Spleen (tissue), 11 donors: ENCODE results near the gene POLR3C. TPM values are rescaled to one million over a fixed set of nuclear protein-coding genes. Genes with fewer than 3 reads are reported as not detected.

ENCODE experiments used
- DNase-seq: peaks from one replicate; pipeline ENCODE4 v3.0.0-alpha.2; 2020
- H3K27ac ChIP-seq, 8 donors: fragments of 200-600 bp; sonication (generic) in 7 of 8; 1 replicate in 4 of 8; 2 replicates in 4 of 8; pipeline versions ENCODE4 v1.5.0 to v1.8.0; 2016 to 2021; ENCODE audit warnings: inconsistent platforms in 4 of 8, mild to moderate bottlenecking in 4 of 8, moderate library complexity in 1 of 8
- H3K27me3 ChIP-seq, 7 donors: fragments of 200-600 bp; sonication (generic) in 6 of 7; replicated peaks in 1 of 7; 1 replicate in 4 of 7; 2 replicates in 3 of 7; pipeline versions ENCODE4 v1.5.0 to v1.8.0; 2016 to 2021; ENCODE audit warnings: inconsistent platforms in 3 of 7, mild to moderate bottlenecking in 1 of 7
- H3K36me3 ChIP-seq, 6 donors: fragments of 200-600 bp; sonication (generic) in 5 of 6; 1 replicate in 4 of 6; 2 replicates in 2 of 6; pipeline versions ENCODE4 v1.5.0 to v1.8.0; 2016 to 2021; ENCODE audit warnings: inconsistent platforms in 2 of 6
- H3K4me1 ChIP-seq, 6 donors: fragments of 200-600 bp; sonication (generic) in 5 of 6; 1 replicate in 3 of 6; 2 replicates in 3 of 6; pipeline versions ENCODE4 v1.5.0 to v1.8.0; 2016 to 2021; ENCODE audit warnings: inconsistent platforms in 3 of 6
- H3K4me3 ChIP-seq, 8 donors: fragments of 200-600 bp; sonication (generic) in 7 of 8; 1 replicate in 4 of 8; 2 replicates in 4 of 8; pipeline versions ENCODE4 v1.5.0 to v1.8.0; 2016 to 2021; ENCODE audit warnings: inconsistent platforms in 4 of 8, mild to moderate bottlenecking in 4 of 8, moderate library complexity in 2 of 8
- H3K9me3 ChIP-seq, 8 donors: fragments of 200-600 bp; sonication (generic) in 7 of 8; 1 replicate in 4 of 8; 2 replicates in 4 of 8; pipeline versions ENCODE4 v1.5.0 to v1.8.0; 2016 to 2021; ENCODE audit warnings: inconsistent platforms in 4 of 8
- POLR2A ChIP-seq, 3 donors: fragments of 450-650 bp; IDR thresholded peaks; one replicate each; pipeline ENCODE4 v1.5.1; 2017; ENCODE audit warnings: antibody characterized with exemption in 3 of 3, mild to moderate bottlenecking in 1 of 3
- POLR2AphosphoS5 ChIP-seq, 3 donors: sonication (generic); formaldehyde crosslinking; IDR thresholded peaks; one replicate each; pipeline ENCODE4 v1.5.1; 2017; ENCODE audit warnings: antibody characterized with exemption in 3 of 3
- WGBS, 5 donors: extraction: QIAGEN DNeasy Blood & Tissue Kit in 3 of 5; methylation state at CpG; one replicate each; pipeline versions ENCODE4 v1.1.5 to v1.1.7; 2013 to 2018; 5-methylcytosine and 5-hydroxymethylcytosine counted together
- intact Hi-C: fragments of 100-400 bp; cut with DNase I; formaldehyde crosslinking; loops from one replicate; pipeline ENCODE4 v1.15.0; 2023; ENCODE audit warnings: low total_unique reads
- polyA plus RNA-seq, 3 donors: library from polyadenylated mRNA; stranded (reverse); fragments of 200-250 nt; gene quantifications; one replicate each; pipeline ENCODE4 v1.2.1, GENCODE V29; 2013
- total RNA-seq, 7 donors: library from RNA; depleted of rRNA in 3 of 7; stranded (reverse); fragments of >200 nt in 3 of 7; fragmentation: NEBNext Ultra II Directional in 4 of 7; extraction: Animal tissue kit (Norgen Biotek cat#: 25700) in 4 of 7; gene quantifications; one replicate each; pipeline versions ENCODE4 v1.1.0 to v1.2.1, GENCODE V29; 2016 to 2021
- TF ChIP-seq, protein P1 (sequence below), 11 experiments: fragments of 200-600 bp in 7 of 11; fragments of 450-650 bp in 4 of 11; sonication (generic) in 4 of 11; IDR thresholded peaks in 8 of 11; conservative IDR thresholded peaks in 3 of 11; 1 replicate in 7 of 11; 2 replicates in 4 of 11; pipeline versions ENCODE4 v1.4.0 to v1.8.0; 2016 to 2021; ENCODE audit warnings: antibody characterized with exemption in 11 of 11, inconsistent platforms in 4 of 11, mild to moderate bottlenecking in 1 of 11
- donor health status: healthy with polysubstance abuse.
- donor health status: DM: no; HTN: no; CAD: no; lungs with moderate emphysema.
- donor health status: DM: no; HTN: no; CAD: no.
- donor health status: Bipolar disorder and iron deficiency.
- donor health status: healthy.
- donor health status: DM: no; HTN: no; CAD: no.
- donor health status: DM: yes; HTN: yes; CAD: no.

Gene POLR3C
- total and polyA plus RNA-seq, 10 donors = 15.7 to 37.0 (median 29.8) TPM

GRCh38 chr1:145782272-145783099 is 41.5 kb upstream of the POLR3C start:
- TF ChIP-seq POLR2A (IDR thresholded peaks at IDR 0.05) = no peak
- no peak for TF ChIP-seq POLR2AphosphoS5 (IDR thresholded peaks at IDR 0.05)
- TF ChIP-seq, protein P1, sequence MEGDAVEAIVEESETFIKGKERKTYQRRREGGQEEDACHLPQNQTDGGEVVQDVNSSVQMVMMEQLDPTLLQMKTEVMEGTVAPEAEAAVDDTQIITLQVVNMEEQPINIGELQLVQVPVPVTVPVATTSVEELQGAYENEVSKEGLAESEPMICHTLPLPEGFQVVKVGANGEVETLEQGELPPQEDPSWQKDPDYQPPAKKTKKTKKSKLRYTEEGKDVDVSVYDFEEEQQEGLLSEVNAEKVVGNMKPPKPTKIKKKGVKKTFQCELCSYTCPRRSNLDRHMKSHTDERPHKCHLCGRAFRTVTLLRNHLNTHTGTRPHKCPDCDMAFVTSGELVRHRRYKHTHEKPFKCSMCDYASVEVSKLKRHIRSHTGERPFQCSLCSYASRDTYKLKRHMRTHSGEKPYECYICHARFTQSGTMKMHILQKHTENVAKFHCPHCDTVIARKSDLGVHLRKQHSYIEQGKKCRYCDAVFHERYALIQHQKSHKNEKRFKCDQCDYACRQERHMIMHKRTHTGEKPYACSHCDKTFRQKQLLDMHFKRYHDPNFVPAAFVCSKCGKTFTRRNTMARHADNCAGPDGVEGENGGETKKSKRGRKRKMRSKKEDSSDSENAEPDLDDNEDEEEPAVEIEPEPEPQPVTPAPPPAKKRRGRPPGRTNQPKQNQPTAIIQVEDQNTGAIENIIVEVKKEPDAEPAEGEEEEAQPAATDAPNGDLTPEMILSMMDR (IDR thresholded peaks at IDR 0.05 in 8 of 11, conservative IDR thresholded peaks at IDR 0.05 in 3 of 11) = no peak
- H3K4me3 ChIP-seq = no peak overlapping the region
- H3K36me3 ChIP-seq = peaks cover 0 to 66% (median 18%) of the 10 kb centered on the region in 6 donors
- H3K27ac ChIP-seq = no peak overlapping the region
- H3K27me3 ChIP-seq = no peaks in the 10 kb centered on the region
- no peak for DNase-seq
- intact Hi-C loops = no loop called here
- peaks cover 0 to 21% (median 9%) of the 10 kb centered on the region in 6 donors for H3K4me1 ChIP-seq
- no peaks in the 10 kb centered on the region for H3K9me3 ChIP-seq
- 93 to 97% (median 94%) methylated on average over 10 of the region's 10 CpGs for WGBS, 5 donors

DNA sequence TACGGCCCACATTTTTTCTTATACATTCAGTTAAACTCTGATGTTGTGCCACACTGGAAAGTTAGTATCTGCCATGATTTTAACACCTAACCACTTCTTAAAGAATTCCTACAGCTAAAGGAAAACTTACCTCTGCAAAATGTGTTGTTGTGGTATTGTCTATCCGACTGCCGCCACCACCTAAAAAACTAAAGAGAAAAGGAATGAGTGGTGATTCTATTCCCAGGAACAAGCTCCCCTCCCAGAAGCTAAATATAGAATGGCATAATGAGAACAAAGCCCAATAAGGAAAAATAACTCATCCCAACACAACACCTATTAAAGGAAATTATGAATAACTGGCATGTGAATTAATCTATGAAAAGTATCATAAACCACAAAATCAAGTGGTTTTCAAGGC is 39.6 kb upstream of the POLR3C start:
- no peak overlapping the region for H3K27ac ChIP-seq

DNA sequence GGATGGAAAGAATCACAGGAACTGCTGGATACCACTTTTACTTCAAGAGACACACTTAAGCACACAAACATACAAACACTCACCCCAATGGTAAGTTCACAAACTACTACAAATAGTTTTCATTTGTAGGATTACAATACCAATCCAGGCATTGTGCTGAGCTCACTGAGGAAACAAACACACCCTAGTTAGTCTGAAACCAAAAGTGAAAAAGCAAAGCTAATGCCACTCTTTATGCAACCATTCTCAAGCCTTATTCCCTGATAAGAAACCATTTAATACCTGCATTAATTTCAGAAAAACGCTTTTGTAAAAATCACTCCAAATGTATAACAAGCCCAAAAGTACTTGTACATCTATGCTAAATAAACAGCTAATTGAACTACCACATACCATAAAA is 38.5 kb upstream of the POLR3C start:
- H3K9me3 ChIP-seq = no peaks in the 10 kb centered on the region
- H3K27me3 ChIP-seq = no peaks in the 10 kb centered on the region
- peak overlapping the region in 1 of 8 donors; percentile 49 for H3K27ac ChIP-seq
- no peak for TF ChIP-seq POLR2A (IDR thresholded peaks at IDR 0.05)
- TF ChIP-seq POLR2AphosphoS5 (IDR thresholded peaks at IDR 0.05) = no peak
- TF ChIP-seq, protein P1 (IDR thresholded peaks at IDR 0.05 in 8 of 11, conservative IDR thresholded peaks at IDR 0.05 in 3 of 11) = no peak
- DNase-seq = no peak
- WGBS, 5 donors = 70 to 94% (median 89%) methylated on average over 1 of the region's 1 CpG
- H3K4me3 ChIP-seq = no peak overlapping the region
- peaks cover 0 to 66% (median 12%) of the 10 kb centered on the region in 6 donors for H3K36me3 ChIP-seq
- intact Hi-C loops = no loop called here
- H3K4me1 ChIP-seq = peaks cover 0 to 21% (median 9%) of the 10 kb centered on the region in 6 donors

More for the DNA sequence above, 39.6 kb upstream of the POLR3C start:
- no peak for DNase-seq
- H3K9me3 ChIP-seq = no peaks in the 10 kb centered on the region
- WGBS, 5 donors = 94 to 99% (median 97%) methylated on average over 3 of the region's 3 CpGs
- peaks cover 0 to 77% (median 16%) of the 10 kb centered on the region in 6 donors for H3K36me3 ChIP-seq
- H3K4me1 ChIP-seq = peaks cover 0 to 21% (median 9%) of the 10 kb centered on the region in 6 donors
- intact Hi-C loops = no loop called here
- no peaks in the 10 kb centered on the region for H3K27me3 ChIP-seq
- no peak overlapping the region for H3K4me3 ChIP-seq
- TF ChIP-seq POLR2A (IDR thresholded peaks at IDR 0.05) (no peak), POLR2AphosphoS5 (IDR thresholded peaks at IDR 0.05) (no peak)
- TF ChIP-seq, protein P1 (IDR thresholded peaks at IDR 0.05 in 8 of 11, conservative IDR thresholded peaks at IDR 0.05 in 3 of 11) = no peak

DNA sequence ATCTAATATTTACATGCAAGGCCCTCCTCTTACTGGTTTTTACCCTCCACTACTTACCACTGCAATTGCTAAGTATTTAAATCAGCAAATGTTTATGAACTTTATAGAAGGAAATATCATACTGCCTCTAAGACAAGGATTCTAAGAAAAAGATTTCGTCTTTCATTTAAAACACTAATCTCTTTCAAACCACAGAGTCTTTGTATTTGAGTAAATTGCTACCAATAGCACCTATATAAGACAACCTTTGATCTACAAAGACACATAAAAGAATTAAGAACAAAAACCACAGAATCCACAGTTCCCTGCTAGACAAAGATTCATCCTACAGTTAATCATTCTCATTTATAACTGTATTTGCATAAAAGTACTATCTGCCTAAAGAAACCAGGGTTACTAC is 37.7 kb upstream of the POLR3C start:
- intact Hi-C loops = no loop called here
- TF ChIP-seq, protein P1 (IDR thresholded peaks at IDR 0.05 in 8 of 11, conservative IDR thresholded peaks at IDR 0.05 in 3 of 11) = no peak
- TF ChIP-seq POLR2A (IDR thresholded peaks at IDR 0.05) (no peak), POLR2AphosphoS5 (IDR thresholded peaks at IDR 0.05) (no peak)
- Histone ChIP-seq H3K9me3 (no peaks in the 10 kb centered on the region), H3K27ac (peak overlapping the region in 1 of 8 donors; percentile 49), H3K4me1 (peaks cover 0 to 21% (median 9%) of the 10 kb centered on the region in 6 donors), H3K27me3 (no peaks in the 10 kb centered on the region), H3K36me3 (peaks cover 0 to 59% (median 12%) of the 10 kb centered on the region in 6 donors), H3K4me3 (no peak overlapping the region)
- 0 to 62% (median 0%) methylated on average over 1 of the region's 1 CpG for WGBS, 5 donors
- no peak for DNase-seq
